HepG2 (cell line): Measurements from ENCODE around the gene XXYLT1. TPM values are rescaled to one million over a fixed set of nuclear protein-coding genes. Genes with fewer than 3 reads are reported as not detected.

ENCODE experiments used
- AHDC1 ChIP-seq: sonication (generic); formaldehyde crosslinking; IDR thresholded peaks from 2 replicates; pipeline ENCODE4 v1.5.1; 2020; ENCODE audit warnings: mild to moderate bottlenecking, missing genetic modification reagents, borderline replicate concordance
- CCAR2 ChIP-seq: fragments of 200-400 bp; formaldehyde crosslinking; optimal IDR thresholded peaks from 2 replicates; pipeline ENCODE3; 2018; ENCODE audit warnings: low read depth, mild to moderate bottlenecking, low read length, moderate library complexity
- DPF2 ChIP-seq: sonication (generic); formaldehyde crosslinking; IDR thresholded peaks from 2 replicates; pipeline ENCODE4 v1.4.0; 2020; ENCODE audit warnings: mild to moderate bottlenecking, low read depth, missing genetic modification reagents, borderline replicate concordance
- ELF1 ChIP-seq: sonication (generic); formaldehyde crosslinking; IDR thresholded peaks from 2 replicates; pipeline ENCODE4 v1.4.0; 2020; ENCODE audit warnings: missing genetic modification reagents
- EP300 ChIP-seq, 3 experiments: sonication (generic) in 1 of 3; formaldehyde crosslinking in 1 of 3; IDR thresholded peaks; 2 replicates each; pipeline versions ENCODE4 v1.5.1 to v1.6.1; 2011 to 2020; ENCODE audit warnings: low read depth in 2 of 3, low read length in 2 of 3, borderline replicate concordance in 1 of 3, improper control_type of control experiment in 1 of 3, mild to moderate bottlenecking in 1 of 3, missing genetic modification reagents in 1 of 3, moderate library complexity in 1 of 3
- HNRNPH1 ChIP-seq: fragments of 200-400 bp; formaldehyde crosslinking; optimal IDR thresholded peaks from 2 replicates; pipeline ENCODE3; 2017; ENCODE audit warnings: mild to moderate bottlenecking, low read depth, low read length
- MAFK ChIP-seq, 2 experiments: IDR thresholded peaks in 1 of 2; conservative IDR thresholded peaks in 1 of 2; 2 replicates each; pipeline ENCODE4 v1.6.1; 2011; ENCODE audit warnings: improper control_type of control experiment in 2 of 2, low read length in 2 of 2
- MEF2D ChIP-seq: sonication (generic); formaldehyde crosslinking; IDR thresholded peaks from 2 replicates; pipeline ENCODE4 v1.5.1; 2020; ENCODE audit warnings: mild to moderate bottlenecking, missing genetic modification reagents
- NAIF1 ChIP-seq: sonication (generic); formaldehyde crosslinking; IDR thresholded peaks from 2 replicates; pipeline ENCODE4 v1.5.0; 2020; ENCODE audit warnings: mild to moderate bottlenecking, missing genetic modification reagents, borderline replicate concordance
- NFE2L1 ChIP-seq: sonication (generic); formaldehyde crosslinking; IDR thresholded peaks from 2 replicates; pipeline ENCODE4 v1.4.0; 2020; ENCODE audit warnings: missing genetic modification reagents, mild to moderate bottlenecking, borderline replicate concordance
- STAT5B ChIP-seq: sonication (generic); formaldehyde crosslinking; IDR thresholded peaks from 2 replicates; pipeline ENCODE4 v1.4.0; 2020; ENCODE audit warnings: missing genetic modification reagents
- SYNCRIP ChIP-seq: fragments of 200-400 bp; formaldehyde crosslinking; IDR thresholded peaks from 2 replicates; pipeline ENCODE4 v1.6.1; 2018; ENCODE audit warnings: mild to moderate bottlenecking, low read depth, low read length; ENCODE audit not compliant: insufficient read depth
- TOE1 ChIP-seq: sonication (generic); formaldehyde crosslinking; IDR thresholded peaks from 2 replicates; pipeline ENCODE4 v1.4.0; 2020; ENCODE audit warnings: mild to moderate bottlenecking, missing genetic modification reagents
- ZNF317 ChIP-seq: sonication (generic); formaldehyde crosslinking; IDR thresholded peaks from 2 replicates; pipeline ENCODE4 v1.5.0; 2020; ENCODE audit warnings: mild to moderate bottlenecking, missing genetic modification reagents
- polyA plus RNA-seq, 8 experiments: library from polyadenylated mRNA; depleted of rRNA in 3 of 8; stranded (reverse) in 7 of 8; unstranded in 1 of 8; fragments of >200 nt; fragmentation: Illumina TruSeq in 4 of 8; extraction: Trizol in 4 of 8; gene quantifications; 2 replicates each; pipeline versions ENCODE4 v1.2.1 to v1.2.3, GENCODE V29; 2011 to 2016; ENCODE audit warnings: low read depth in 4 of 8, missing spikeins in 1 of 8, mixed read lengths in 1 of 8; ENCODE audit not compliant: insufficient read depth in 1 of 8
- total RNA-seq, 5 experiments: library from RNA; depleted of rRNA; stranded (reverse); fragments of >200 nt; fragmentation: Illumina TruSeq; extraction: Trizol; gene quantifications; 2 replicates each; pipeline ENCODE4 v1.2.3, GENCODE V29; 2016; ENCODE audit warnings: low read depth in 1 of 5
- TF ChIP-seq, protein P1 (sequence below): sonication (generic); formaldehyde crosslinking; IDR thresholded peaks from 2 replicates; pipeline ENCODE4 v1.4.0; 2020; ENCODE audit warnings: missing genetic modification reagents

Gene XXYLT1
- total and polyA plus RNA-seq, 2 of the 13 experiments (the other 11 are each of a cell fraction or from before 2014, with no cell fraction given) = 17.7 to 19.0 TPM

DNA sequence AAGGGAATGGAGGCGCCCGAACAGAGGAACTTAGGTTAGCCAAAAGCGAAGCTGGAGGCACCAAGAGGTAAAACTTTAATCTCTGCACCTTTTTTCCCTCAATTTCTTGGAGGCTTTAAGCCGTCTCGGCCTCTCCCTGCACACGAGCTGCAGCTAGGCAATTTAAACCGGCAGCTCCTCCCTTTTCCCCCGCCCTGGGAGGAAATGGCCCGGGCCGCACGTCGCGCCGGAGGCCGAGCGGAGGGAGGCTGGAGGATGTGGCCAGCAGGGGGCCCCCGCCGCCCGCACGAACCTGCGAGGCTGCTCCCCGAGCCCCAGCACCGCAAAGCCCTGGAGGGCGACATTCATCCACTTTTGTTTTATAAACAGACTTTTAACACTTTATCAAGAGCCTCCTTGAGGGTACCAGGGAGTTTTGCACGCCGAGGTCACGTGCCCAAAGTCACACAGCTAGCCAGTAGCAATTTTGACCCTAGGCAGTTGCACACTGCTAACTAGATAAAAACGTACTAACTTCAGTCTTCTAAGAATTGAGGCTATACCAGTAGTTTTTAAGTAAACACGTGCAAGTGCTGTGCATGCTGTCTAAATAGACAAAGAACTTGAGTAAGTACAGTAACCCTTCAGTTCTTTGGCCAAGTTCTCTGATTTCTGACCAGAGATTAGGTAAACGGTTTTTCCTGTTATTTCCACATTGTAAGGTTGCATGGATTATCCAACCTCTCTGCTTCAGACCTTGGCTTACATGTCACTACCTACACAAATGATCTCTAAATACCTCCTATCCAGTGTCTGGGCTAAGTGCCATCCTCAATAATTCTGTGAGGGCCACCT is 668 bp upstream of the XXYLT1 start (continued):
- TF ChIP-seq MEF2D (CRISPR knock-in tag) = no peak
- TF ChIP-seq DPF2 (CRISPR knock-in tag) = no peak
- no peak for TF ChIP-seq SYNCRIP
- no peak for TF ChIP-seq EP300 (IDR thresholded peaks at IDR 0.05; ENCODE audit: low read depth in 2 of 2, low read length in 2 of 2)
- TF ChIP-seq EP300 (CRISPR knock-in tag; IDR thresholded peaks at IDR 0.05; ENCODE audit: borderline replicate concordance) = 0 out of 2 replicates have a peak, but pooled peaks have one; percentile 13
- TF ChIP-seq HNRNPH1 = no peak
- no peak for TF ChIP-seq NFE2L1 (CRISPR knock-in tag)
- no peak for TF ChIP-seq CCAR2
- TF ChIP-seq AHDC1 (CRISPR knock-in tag) = no peak
- TF ChIP-seq NAIF1 (CRISPR knock-in tag) = no peak
- TF ChIP-seq, protein P1, sequence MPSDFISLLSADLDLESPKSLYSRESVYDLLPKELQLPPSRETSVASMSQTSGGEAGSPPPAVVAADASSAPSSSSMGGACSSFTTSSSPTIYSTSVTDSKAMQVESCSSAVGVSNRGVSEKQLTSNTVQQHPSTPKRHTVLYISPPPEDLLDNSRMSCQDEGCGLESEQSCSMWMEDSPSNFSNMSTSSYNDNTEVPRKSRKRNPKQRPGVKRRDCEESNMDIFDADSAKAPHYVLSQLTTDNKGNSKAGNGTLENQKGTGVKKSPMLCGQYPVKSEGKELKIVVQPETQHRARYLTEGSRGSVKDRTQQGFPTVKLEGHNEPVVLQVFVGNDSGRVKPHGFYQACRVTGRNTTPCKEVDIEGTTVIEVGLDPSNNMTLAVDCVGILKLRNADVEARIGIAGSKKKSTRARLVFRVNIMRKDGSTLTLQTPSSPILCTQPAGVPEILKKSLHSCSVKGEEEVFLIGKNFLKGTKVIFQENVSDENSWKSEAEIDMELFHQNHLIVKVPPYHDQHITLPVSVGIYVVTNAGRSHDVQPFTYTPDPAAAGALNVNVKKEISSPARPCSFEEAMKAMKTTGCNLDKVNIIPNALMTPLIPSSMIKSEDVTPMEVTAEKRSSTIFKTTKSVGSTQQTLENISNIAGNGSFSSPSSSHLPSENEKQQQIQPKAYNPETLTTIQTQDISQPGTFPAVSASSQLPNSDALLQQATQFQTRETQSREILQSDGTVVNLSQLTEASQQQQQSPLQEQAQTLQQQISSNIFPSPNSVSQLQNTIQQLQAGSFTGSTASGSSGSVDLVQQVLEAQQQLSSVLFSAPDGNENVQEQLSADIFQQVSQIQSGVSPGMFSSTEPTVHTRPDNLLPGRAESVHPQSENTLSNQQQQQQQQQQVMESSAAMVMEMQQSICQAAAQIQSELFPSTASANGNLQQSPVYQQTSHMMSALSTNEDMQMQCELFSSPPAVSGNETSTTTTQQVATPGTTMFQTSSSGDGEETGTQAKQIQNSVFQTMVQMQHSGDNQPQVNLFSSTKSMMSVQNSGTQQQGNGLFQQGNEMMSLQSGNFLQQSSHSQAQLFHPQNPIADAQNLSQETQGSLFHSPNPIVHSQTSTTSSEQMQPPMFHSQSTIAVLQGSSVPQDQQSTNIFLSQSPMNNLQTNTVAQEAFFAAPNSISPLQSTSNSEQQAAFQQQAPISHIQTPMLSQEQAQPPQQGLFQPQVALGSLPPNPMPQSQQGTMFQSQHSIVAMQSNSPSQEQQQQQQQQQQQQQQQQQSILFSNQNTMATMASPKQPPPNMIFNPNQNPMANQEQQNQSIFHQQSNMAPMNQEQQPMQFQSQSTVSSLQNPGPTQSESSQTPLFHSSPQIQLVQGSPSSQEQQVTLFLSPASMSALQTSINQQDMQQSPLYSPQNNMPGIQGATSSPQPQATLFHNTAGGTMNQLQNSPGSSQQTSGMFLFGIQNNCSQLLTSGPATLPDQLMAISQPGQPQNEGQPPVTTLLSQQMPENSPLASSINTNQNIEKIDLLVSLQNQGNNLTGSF = no peak
- no peak for TF ChIP-seq MAFK (conservative IDR thresholded peaks at IDR 0.05 in 1 of 2, IDR thresholded peaks at IDR 0.05 in 1 of 2; ENCODE audit: low read length in 2 of 2)
- no peak for TF ChIP-seq STAT5B (CRISPR knock-in tag)
- no peak for TF ChIP-seq TOE1
- peak; percentile 38; the same call in 1 of the 2 replicates for TF ChIP-seq ELF1
- peak; percentile 72 for TF ChIP-seq ZNF317 (CRISPR knock-in tag)
